ENCODE results near the gene CFAP299.
A peak's percentile ranks its signal among the peaks of the same experiment; 100 is the strongest.

CFAP299 gene

DNA sequence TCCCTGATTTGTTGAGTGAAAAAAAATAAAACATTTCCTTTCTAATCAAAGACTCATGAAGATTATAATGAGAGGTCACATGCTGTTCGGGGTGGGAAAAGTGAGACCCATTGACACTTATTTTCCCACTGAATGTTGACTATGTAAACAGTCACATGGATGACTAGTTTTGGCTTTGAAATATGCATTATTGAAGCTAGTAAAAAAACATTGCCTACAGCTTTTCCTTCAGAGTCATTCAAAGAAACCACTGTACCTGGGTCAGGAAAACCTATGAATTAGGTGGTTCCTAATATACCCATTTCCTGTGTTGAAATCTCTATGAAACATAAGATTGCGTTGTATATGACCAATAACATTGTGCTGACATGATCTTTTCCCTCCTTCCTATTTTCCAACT lies 251.2 kb downstream of the CFAP299 start:
- Histone ChIP-seq H4K20me1 (ENCODE audit: insufficient read depth, low read length) (no peaks in the 10 kb centered on the region), H3K9me2 (ENCODE audit: low read depth, low read length) (no peaks in the 10 kb centered on the region), H2AFZ (ENCODE audit: low read length) (no peak overlapping the region), H3K4me3 (ENCODE audit: low read depth, low read length, poor library complexity, severe bottlenecking) (no peak overlapping the region), H3K9me3 (ENCODE audit: low read length) (no peaks in the 10 kb centered on the region), H3K9ac (ENCODE audit: low read length) (no peak overlapping the region), H3K36me3 (ENCODE audit: insufficient read depth, low read length) (no peaks in the 10 kb centered on the region; the same call in 1 of the 2 replicates), H3K27ac (ENCODE audit: low read depth, low read length, poor library complexity, severe bottlenecking) (peak overlapping the region; percentile 29), H3K79me2 (ENCODE audit: insufficient read depth, low read length) (no peaks in the 10 kb centered on the region), H3K4me2 (ENCODE audit: low read length) (no peak overlapping the region), H3K27me3 (ENCODE audit: insufficient read depth, low read length) (no peaks in the 10 kb centered on the region), H3K4me1 (ENCODE audit: insufficient read depth, low read length, severe bottlenecking) (peaks cover 39% of the 10 kb centered on the region), H3F3A (ENCODE audit: insufficient read depth, low read length) (no peaks in the 10 kb centered on the region)
- TF ChIP-seq EZH2 (IDR thresholded peaks at IDR 0.05; ENCODE audit: borderline replicate concordance, low read length), result no peak
- no peak for TF ChIP-seq CTCF (IDR thresholded peaks at IDR 0.05; ENCODE audit: low read length)

DNA sequence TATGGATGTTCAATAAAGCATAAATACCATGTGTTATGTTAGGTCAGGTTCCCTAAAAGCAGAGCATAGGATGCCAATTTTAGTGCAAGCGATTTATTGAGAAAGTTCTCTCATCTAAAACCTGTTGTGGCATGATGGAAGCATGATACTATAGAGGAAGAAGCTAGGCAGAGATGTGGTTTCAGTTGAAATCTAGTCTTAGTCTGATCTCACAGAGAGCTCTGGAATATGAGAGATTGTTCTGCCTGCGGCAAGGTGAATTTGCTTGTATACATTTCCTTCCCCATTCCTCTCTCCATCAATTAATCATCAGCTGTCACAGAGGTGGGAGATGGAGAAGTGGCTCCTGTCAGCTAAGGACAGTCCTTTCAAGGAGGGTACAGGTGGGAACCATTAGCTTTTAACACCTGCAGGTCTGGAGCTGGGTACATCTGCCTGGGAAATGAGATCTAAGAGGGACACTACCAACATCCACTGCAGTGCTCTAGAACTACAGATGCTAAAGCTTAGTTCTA lies 252.4 kb downstream of the CFAP299 start:
- TF ChIP-seq CTCF (IDR thresholded peaks at IDR 0.05; ENCODE audit: low read length) (no peak), EZH2 (IDR thresholded peaks at IDR 0.05; ENCODE audit: borderline replicate concordance, low read length) (no peak)
- peak overlapping the region; percentile 74 for H3K27ac ChIP-seq (ENCODE audit: low read depth, low read length, poor library complexity, severe bottlenecking)

GRCh38 chr4:80592950-80593349 lies 257.4 kb downstream of the CFAP299 start:
- Histone ChIP-seq H3K9ac (ENCODE audit: low read length) (peak overlapping the region; percentile 2; the same call in 1 of the 2 replicates), H3K4me1 (ENCODE audit: insufficient read depth, low read length, severe bottlenecking) (peaks cover 52% of the 10 kb centered on the region), H3K9me3 (ENCODE audit: low read length) (peaks cover 9% of the 10 kb centered on the region), H2AFZ (ENCODE audit: low read length) (peak overlapping the region; percentile 13; the same call in 1 of the 2 replicates), H3K4me3 (ENCODE audit: low read depth, low read length, poor library complexity, severe bottlenecking) (no peak overlapping the region), H3K79me2 (ENCODE audit: insufficient read depth, low read length) (no peaks in the 10 kb centered on the region), H3K27me3 (ENCODE audit: insufficient read depth, low read length) (no peaks in the 10 kb centered on the region), H3K36me3 (ENCODE audit: insufficient read depth, low read length) (peaks cover 9% of the 10 kb centered on the region; the same call in 1 of the 2 replicates), H3F3A (ENCODE audit: insufficient read depth, low read length) (no peaks in the 10 kb centered on the region), H3K9me2 (ENCODE audit: low read depth, low read length) (no peaks in the 10 kb centered on the region), H4K20me1 (ENCODE audit: insufficient read depth, low read length) (no peaks in the 10 kb centered on the region), H3K27ac (ENCODE audit: low read depth, low read length, poor library complexity, severe bottlenecking) (peak overlapping the region; percentile 63), H3K4me2 (ENCODE audit: low read length) (no peak overlapping the region)
- TF ChIP-seq CTCF (IDR thresholded peaks at IDR 0.05; ENCODE audit: low read length) (peak; percentile 51), EZH2 (IDR thresholded peaks at IDR 0.05; ENCODE audit: borderline replicate concordance, low read length) (no peak)

More for the DNA sequence above, 252.4 kb downstream of the CFAP299 start:
- Histone ChIP-seq H2AFZ (ENCODE audit: low read length) (0 out of 2 replicates have a peak overlapping the region, but pooled peaks have one; percentile 4), H3K4me3 (ENCODE audit: low read depth, low read length, poor library complexity, severe bottlenecking) (no peak overlapping the region), H3K36me3 (ENCODE audit: insufficient read depth, low read length) (no peaks in the 10 kb centered on the region; the same call in 1 of the 2 replicates), H3K9ac (ENCODE audit: low read length) (no peak overlapping the region), H3K79me2 (ENCODE audit: insufficient read depth, low read length) (no peaks in the 10 kb centered on the region), H4K20me1 (ENCODE audit: insufficient read depth, low read length) (no peaks in the 10 kb centered on the region), H3K27me3 (ENCODE audit: insufficient read depth, low read length) (no peaks in the 10 kb centered on the region), H3K4me2 (ENCODE audit: low read length) (no peak overlapping the region; the same call in 1 of the 2 replicates), H3K4me1 (ENCODE audit: insufficient read depth, low read length, severe bottlenecking) (peaks cover 40% of the 10 kb centered on the region), H3K9me3 (ENCODE audit: low read length) (no peaks in the 10 kb centered on the region), H3F3A (ENCODE audit: insufficient read depth, low read length) (no peaks in the 10 kb centered on the region), H3K9me2 (ENCODE audit: low read depth, low read length) (no peaks in the 10 kb centered on the region)
